GM12875 (cell line): ENCODE data around the gene SORBS1.

Experiments used
- H3K4me3 ChIP-seq: one replicate; pipeline ENCODE4 v1.5.1; 2011; ENCODE audit warnings: low read depth, low read length, control low read depth
- TF ChIP-seq, protein P1 (sequence below): IDR thresholded peaks from 2 replicates; pipeline ENCODE4 v1.5.1; 2011; ENCODE audit warnings: low read depth, mild to moderate bottlenecking, control low read depth, inconsistent platforms, low read length, moderate library complexity, borderline replicate concordance; ENCODE audit not compliant: insufficient read depth

SORBS1 gene

DNA sequence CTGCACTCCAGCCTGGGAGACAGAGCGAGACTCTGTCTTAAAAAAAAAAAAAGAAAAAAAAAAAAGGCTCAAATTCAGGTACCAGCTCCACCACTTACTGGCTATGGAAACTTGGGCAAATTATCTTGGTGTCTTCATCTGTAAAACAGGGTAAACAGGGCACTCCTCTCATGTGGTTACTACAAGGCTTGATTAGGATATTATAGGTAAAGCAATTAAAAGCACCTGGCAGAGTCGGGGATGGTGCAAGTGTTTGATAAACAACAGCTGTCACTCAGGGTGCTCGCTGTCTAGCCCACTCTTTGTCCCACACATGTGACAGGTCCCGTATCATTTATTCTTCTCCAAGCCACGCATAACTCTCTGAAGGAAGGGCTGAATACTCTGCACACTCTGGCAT is 96.9 kb downstream of the SORBS1 start:
- TF ChIP-seq, protein P1, sequence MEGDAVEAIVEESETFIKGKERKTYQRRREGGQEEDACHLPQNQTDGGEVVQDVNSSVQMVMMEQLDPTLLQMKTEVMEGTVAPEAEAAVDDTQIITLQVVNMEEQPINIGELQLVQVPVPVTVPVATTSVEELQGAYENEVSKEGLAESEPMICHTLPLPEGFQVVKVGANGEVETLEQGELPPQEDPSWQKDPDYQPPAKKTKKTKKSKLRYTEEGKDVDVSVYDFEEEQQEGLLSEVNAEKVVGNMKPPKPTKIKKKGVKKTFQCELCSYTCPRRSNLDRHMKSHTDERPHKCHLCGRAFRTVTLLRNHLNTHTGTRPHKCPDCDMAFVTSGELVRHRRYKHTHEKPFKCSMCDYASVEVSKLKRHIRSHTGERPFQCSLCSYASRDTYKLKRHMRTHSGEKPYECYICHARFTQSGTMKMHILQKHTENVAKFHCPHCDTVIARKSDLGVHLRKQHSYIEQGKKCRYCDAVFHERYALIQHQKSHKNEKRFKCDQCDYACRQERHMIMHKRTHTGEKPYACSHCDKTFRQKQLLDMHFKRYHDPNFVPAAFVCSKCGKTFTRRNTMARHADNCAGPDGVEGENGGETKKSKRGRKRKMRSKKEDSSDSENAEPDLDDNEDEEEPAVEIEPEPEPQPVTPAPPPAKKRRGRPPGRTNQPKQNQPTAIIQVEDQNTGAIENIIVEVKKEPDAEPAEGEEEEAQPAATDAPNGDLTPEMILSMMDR = no peak
- H3K4me3 ChIP-seq = no peak overlapping the region

DNA sequence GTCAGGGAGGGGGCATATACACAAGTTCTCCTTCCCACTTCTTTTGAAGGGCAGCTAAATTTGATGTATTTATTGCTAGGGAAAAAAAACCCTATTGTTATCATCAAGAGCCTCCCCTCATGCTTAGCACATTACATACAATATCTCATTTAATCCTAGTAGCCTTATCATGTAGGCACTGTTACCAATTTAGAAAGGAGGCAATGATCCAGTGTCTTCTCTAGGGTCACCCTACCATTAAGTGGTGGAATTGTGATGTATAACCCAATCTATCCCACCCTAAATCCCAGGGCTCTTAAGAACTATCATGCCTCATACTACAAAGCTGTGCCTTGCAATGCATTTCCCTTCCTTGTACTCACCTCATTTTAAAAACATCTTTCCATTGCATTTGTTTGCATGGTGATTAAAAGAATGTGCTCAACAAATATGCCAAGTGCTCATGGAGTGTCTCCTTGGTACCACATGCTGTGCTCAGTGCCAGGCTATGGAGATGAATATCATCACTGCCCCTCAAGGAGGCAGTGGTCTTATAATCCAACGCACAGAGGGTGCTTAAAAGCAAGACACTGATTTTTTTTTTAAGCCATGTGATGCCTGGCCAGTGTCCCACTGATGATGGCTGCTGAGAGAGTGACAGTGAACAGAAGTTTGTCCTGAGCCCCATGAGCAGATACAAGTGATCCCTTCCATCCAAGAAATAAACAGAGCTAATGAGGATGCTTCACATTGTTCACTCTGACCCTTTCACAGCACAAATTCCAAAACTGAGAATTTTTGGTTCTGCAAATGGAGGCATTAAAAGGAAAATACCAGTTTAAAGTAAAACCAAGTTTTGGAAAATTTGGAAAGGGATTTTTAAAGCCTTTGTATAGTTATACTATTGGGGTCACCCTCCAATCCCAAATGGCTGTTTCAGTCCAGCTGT is 98.2 kb downstream of the SORBS1 start:
- TF ChIP-seq, protein P1 = no peak

DNA sequence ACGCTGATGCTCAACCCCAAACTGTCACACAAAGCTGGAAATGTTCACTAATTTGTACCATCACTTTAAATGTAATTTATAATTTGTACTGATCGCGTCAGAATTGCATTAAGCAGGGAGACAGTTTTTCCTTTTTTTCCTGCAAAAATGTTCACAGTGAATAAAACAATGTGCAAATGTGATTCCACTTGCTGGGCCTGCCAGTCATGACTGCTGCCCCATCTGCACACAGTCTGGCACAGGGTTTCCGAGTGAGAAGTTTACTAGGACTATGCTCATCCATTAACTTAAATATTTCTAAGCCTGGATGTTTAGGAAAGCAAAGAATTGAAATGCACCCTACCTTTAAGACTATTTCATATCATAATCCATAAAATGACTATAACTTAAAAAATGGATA is 99.6 kb downstream of the SORBS1 start:
- TF ChIP-seq, protein P1 = no peak
- H3K4me3 ChIP-seq = no peak overlapping the region

More for the DNA sequence above, 98.2 kb downstream of the SORBS1 start:
- H3K4me3 ChIP-seq = no peak overlapping the region

- TF ChIP-seq, protein P1 = no peak
Measured at GRCh38 chr10:95459446-95460045, 101.6 kb downstream of the SORBS1 start.

DNA sequence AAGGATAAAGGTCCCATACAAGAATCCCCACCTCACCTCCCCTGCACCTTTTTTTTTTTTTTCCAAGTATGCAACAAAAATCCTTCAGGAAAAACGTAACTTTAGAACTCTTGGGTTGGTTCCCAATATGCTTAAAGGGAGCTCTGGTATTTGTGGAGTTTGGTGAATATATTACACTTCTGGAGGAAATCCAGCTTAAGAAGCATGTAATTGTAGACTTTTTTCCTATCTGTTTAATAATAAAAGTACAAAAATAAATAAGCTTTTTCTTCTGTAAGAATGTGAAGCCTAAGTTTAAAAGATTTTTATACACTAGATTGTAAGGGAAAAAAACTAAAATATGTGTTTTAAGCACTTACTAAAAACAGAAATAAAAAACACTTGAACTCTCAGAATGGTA is 102.3 kb downstream of the SORBS1 start:
- TF ChIP-seq, protein P1 = no peak
- H3K4me3 ChIP-seq = no peak overlapping the region

More at GRCh38 chr10:95459446-95460045, 101.6 kb downstream of the SORBS1 start:
- no peak overlapping the region for H3K4me3 ChIP-seq

DNA sequence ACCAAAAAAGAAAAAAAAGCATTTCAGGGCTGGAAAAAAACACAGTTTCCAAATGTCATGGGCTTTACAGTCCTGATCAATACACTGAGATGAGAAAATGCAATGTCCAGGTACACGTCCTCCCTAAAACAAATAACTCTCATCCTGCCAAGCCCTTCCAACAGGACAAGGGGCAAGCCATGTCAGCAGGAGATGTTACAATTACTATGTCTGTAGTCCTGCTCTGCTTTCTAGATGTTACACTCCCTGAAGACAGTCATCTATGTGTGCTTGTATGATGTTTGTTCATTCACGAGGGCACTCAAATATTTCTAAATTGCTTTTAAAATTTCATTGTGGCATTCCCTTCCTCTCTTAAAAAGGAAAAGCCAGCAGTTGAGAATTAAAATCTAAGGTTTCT is 103.2 kb downstream of the SORBS1 start:
- no peak overlapping the region for H3K4me3 ChIP-seq
- TF ChIP-seq, protein P1 = no peak
